Non-pigmented ciliary epithelial cell (primary cell): ENCODE results near the gene CCNYL1.

Source experiments
- DNase-seq: peaks from one replicate; pipeline ENCODE4 v3.0.0-alpha.2; 2010; ENCODE audit warnings: low read depth

CCNYL1 gene

DNA sequence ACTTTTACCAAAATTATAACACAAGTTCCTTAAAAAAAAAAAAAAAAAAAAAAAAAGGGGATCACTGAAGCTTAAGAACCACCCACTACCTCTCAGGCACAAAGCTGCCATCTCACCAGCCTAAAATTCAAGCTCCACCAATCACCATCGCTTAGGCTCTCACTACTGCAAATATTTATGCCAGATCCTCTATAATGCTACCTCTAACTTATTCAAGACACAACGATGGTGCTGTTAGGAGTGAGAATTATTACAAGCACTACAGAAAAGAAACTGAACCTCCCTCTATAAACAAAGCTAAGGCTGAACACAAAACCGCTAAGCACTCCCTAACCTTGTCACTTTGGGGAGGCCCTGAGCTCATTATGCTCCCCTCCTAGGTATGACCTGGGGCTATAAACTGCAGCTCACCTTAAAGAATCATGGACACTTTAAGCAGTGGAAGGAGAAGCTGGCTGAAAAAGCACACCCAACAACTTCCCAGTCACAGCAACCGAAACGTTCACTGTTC is 54.7 kb downstream of the CCNYL1 start:
- no peak for DNase-seq

DNA sequence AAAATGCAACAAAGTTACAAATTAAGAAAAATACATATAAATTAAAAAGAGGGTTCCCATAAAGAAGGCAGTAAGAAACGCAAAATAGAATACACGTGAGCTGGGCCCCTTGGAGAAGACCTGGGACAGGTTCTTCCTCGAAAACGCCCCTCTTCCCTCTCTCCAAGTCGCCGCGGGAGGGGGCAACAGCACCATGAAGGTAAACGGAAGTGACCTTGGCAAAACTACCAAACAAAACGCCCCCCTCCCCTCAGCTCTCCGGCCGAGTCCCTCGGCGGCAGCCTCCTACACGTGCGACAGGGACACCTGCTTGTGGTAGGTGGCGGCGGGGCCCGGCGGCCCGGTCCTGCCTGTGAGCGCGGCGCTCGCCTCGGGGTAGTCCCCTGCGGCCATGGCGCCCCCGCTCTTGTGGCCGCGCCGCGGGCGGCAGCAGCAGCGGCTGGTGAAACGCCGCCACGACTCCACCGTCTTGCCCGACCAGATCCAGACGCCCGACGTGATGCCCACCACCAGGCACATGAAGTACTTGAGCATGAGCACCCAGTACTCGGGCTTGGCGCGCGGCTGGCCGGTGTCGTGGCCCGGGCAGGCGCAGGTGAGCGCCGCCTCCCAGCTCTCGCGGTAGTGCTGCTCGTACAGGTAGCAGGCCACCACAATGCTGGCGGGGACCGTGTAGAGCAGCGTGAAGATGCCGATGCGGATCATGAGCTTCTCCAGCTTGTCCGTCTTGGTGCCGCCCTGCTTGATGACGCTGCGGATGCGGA is 55.4 kb downstream of the CCNYL1 start:
- no peak for DNase-seq

DNA sequence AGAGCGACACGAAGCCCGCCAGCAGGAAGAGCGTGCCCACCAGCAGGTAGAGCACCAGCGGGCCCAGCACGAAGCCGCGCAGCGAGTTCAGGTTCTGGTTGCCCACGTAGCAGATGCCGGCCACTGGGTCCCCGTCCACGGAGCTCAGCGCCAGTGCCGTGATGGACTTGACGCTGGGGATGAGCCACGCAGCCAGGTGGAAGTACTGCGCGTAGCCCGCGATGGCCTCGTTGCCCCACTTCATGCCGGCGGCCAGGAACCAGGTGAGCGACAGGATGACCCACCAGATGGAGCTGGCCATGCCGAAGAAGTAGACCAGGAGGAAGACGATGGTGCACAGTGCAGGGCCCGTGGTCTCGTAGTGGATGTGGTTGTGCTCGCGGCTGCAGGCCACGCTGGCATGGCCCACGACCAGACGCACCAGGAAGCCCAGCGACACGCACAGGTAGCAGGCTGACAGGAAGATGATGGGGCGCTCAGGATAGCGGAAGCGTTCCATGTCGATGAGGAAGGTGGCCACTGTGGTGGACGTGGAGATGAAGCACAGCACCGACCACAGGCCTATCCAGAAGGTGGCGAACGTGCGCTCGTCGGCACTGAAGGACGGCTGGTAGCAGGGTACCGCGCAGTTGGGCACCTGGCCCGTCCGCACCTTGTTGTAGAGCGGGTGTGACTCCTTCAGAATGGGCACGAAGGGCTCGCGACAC is 56.2 kb downstream of the CCNYL1 start:
- DNase-seq: no peak

DNA sequence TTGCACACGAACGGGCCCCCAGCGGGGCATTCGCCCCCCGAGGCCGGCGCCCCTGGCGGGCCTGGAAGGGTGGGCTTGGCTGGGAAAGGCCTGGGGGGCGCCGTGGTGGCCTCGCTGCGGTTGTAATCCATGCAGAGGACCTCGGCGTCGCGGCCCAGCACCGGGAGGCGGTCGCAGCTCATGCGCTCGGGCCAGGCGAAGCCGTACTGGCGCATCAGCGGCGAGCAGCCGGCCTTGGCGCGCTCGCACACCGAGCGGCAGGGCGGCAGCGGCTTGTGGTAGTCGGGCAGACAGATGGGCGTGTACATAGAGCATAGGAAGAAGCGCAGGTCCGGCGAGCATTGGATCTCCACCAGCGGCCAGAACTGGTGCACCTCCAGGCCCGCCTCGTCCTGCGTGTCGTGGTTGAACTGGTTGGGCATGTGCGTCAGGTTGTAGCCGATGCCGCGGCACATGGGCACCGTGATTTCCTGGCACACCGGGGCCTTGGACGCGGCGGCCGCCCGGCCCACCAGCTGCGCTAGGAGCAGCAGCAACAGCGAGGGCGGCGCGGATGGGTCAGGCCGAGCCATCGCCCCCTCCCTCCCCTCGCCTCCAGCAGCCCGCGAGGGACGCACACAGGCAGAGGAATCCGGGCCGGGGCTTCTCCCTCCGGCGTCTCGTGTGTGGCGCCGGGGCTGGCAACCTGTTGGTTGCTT is 56.9 kb downstream of the CCNYL1 start:
- DNase-seq: no peak

DNA sequence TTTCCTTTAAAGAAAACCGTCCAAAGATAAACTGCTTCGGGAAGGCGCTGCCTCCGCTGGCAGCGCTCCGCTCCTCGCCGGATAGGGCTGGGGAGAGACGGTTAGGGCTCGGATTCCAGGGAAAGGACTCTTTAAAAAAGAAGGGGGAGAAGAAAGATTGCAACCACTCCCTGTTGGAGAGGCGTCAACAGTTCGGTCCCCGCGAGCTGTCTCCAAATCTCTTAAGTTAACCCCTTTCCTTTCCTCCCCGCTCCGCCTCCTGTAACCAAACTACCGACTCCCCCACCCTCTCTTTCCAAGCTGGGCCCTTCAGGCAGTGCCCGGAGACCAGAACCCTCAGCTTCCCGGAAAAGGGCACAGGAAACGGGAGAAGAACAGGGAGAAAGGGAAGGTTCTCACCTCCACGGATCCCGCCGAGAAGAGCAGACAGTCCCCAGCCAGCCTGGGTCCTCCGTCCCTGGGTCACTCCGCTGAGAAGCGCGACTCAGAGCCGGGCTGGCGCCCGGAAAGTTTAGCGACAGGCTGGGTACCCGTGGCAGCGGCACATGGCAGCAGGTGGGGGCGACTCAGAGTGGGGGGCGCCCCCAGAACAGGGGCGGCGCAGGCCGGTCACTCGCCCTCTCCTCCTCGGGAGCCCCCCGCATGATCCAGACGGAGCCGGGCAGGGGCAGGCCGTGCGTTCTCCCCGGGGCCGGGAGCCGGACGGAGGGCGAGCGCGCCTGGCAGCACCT is 57.6 kb downstream of the CCNYL1 start:
- DNase-seq: no peak

DNA sequence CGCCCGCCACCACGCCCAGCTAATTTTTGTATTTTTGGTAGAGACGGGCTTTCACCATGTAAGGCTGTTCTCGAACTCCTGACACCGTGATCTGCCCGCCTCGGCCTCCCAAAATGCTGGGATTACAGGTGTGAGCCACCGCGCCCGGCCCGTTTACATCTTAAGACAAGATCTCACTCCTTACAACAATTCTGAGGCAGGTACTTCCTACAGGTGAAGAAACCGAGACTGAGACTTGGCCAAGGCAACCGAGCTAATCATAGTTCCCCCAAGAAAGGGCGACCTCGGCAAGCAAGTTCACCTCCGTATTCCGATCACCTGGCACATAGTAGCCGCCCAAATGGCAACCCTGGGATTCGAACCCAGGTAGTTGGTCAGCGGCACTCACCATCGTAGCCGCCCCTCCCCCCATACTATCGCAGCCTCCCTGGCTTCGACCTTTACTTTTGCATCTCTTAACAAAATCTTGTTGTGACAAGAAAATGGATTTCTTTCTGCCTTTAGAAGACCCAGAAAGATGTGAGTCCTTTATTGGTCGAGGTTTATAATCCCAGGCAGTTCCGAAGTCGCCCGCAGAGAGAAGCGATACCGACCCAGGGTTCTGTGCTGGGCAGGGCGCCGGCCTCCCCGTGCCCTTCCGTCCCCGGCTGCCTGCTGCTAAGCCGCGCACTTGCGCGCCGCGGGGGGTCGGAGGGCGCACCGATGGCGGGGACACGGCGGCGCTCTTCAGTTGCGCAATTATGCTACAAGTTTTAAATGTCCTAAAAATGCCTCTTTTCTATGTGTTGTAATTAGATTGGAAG is 59.4 kb downstream of the CCNYL1 start:
- DNase-seq: no peak

DNA sequence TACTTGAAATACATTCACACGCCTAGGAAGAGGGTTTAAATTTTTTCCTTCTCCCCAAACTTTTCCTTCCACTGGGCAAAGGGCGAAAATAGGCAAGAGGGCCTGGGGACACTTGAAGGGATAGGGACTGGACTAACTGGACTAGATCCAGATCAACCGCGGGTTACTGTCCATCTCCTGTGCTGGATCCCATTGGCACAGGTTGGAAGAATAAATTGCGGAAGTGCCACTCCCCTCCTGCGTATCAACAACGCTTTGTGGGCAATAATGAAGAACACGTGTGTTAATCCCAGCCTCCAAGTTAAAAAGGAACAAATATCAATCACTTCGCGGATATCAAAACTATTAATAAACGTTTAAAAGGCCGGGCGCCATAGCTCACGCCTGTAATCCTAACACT is 60.0 kb downstream of the CCNYL1 start:
- DNase-seq: no peak

DNA sequence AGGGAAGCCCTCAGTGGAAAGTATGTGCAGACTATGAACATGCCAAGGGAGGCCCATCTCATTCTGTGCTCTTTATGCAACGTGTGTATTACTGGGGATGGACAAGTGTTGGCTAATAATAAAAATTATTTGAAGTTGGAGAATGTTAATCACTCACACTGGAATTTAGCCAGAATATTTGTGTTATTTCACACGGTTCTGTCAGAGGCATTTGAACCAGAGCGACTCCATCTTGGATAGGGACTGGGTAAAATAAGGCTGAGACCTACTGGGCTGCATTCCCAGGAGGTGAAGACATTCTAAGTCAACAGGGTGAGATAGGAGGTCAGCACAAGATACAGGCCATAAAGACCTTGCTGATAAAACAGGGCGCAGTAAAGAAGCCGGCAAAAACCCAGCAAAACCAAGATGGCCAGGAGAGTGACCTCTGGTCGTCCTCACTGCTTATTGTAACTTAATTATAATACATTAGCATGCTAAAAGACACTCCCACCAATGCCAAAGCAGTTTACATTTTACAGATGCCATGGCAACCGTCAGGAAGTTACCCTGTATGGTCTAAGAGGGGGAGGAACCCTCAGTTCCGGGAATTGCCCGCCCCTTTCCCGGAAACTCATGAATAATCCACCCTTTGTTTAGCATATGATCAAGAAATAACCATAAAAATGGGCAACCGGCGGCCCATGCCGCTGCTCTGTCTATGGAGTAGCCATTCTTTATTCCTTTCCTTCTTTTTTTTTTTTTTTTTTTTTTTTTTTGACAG is 60.8 kb downstream of the CCNYL1 start:
- DNase-seq: no peak

DNA sequence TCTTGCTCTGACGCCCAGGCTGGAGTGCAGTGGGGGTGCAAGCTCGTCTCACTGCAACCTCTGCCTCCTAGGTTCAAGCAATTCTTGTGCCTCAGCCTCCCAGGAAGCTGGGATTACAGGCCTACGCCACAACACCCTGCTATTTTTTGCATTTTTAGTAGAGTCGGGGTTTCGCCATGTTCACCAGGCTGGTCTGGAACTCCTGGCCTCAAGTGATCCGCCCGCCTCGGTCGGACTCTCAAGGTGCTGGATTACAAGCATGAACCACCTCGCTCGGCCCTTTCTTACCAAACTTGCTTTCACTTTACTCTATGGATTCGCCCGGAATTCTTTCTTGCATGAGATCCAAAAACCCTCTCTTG is 61.4 kb downstream of the CCNYL1 start:
- no peak for DNase-seq

DNA sequence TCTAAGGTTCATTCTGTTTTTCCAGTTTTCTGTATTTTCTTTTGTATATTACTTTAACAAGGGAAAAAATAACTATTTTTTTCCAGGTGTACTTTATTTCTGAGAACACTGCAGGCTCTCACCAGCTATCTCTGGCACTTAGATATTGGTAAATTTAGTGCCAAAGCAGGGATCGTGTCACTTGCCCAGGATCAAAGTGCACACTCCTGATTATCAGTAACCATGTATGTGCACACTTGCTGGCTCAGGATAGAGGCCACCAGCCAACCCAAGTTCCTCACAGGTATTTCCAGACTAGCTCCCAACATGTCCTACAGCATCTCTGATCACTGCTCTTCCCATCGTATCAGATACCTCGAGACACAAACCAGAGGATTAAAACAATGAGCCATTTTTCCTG is 64.0 kb downstream of the CCNYL1 start:
- DNase-seq: no peak

DNA sequence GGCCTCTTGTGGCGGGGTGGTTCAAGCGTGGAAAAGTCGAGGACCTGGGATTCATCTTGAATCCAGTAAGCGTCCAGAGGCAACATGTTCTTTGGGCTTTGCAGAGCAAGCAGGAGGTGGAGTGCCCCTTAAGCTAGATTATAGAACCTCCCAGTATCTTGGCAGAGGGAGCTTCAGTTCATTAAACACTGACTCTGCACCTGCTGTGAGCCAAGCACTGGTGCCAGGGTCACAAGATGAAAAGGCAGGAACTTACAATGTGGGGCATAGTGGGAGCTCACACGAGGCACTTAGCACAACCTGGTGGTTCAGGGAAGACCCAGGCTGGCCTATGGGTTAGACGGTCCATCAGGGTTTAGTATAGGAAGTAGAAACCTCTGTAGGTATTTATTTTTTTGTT is 65.7 kb downstream of the CCNYL1 start:
- no peak for DNase-seq

DNA sequence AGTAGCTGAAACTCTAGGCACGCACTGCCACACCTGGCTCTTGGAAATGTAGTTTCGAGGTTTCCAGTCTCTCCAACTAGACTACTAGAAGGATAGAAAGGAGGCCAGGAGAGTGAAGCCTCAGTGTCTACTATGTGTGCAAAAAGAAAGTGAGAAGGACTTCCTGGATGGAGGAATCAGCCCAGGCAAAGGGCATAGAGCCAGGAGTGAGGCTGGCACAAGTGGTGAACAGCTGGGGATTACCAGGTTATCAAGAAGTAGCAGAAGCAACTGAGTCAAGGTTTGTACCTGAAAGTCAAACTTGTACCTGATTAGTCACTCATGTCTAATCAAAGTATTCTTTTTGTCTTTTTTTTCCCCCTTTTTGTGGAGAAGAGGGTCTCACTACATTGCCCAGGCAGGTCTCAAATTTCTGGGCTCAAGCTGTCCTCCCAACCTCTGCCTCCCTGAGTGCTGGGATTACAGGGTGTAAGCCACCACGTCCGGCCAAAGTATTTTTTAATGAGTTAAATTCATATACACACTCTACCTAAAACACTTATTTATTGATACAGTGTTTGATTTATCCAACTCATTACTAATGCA is 67.0 kb downstream of the CCNYL1 start:
- DNase-seq: no peak

DNA sequence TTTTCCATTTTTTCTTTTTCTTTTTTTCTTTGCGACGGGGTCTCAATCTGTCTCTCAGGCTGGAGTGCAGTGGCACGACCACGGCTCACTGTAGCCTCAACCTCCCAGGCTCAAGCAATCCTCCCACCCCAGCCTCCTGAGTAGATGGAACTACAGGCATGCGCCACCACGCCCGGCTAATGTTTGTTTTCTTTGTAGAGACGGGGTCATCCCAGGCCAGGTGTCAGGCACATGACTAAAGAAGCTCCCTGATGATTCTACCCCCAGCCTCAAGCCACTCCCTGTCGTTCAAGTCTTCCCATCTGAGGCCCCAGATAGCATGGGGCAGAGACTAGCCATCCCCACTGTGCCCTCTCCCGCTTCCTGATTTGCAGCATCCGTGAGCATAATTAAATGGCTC is 68.1 kb downstream of the CCNYL1 start:
- no peak for DNase-seq

DNA sequence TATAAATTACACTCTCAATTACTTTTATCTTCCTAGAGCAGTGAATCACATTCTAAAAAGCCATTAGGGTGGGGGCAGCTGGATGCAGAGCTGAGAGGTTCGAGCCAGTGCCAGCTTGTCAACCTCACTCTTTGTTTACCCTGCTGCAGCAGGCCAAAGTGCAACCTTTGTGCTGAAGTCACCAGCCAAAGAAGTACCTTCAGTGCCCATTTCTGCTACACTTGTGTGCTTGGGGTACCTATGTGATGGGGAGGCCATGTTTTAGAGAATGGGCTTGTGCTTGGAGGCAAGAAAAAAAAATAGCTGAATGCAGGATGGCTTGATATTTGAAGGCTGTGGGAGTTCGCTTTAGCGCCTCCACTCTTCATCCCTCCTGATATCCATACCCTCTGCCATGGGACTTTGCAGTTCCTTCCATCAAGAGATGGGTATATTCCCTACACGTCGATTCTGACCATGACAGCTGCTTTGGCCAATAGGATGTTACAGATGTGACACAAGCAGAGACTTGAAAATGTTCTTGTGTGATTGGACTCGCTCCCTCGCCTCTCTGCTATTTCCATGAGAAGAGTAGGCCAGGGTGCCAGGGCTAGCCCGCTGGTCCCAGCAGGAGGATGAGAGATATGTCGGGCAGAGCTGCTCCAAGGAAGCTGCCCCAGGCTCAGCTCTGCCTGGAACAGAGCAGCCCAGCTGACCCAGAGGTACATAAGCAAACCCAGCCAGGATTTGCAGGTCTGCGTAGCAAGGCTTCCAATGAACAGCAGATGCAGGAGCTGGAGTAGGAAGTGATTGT is 71.0 kb downstream of the CCNYL1 start:
- no peak for DNase-seq

DNA sequence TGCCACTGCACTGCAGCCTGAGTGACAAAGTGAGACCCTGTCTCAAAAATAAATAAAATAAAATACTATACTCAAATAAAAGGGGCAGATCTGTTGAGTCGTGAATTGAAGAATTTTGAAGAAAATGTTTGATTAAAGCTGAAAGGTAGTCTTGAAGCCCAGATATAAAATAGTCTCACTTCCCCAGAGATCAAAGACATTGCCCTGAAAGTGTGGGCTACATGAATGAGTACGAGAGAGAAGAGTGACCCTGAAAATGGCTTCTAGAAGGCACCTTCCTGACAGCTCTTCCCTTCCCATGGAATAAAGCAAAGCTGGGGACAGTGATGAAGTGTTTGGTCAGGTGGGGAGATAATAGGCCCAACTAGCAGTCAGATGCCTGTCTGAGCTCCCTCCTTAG is 72.1 kb downstream of the CCNYL1 start:
- DNase-seq: no peak

DNA sequence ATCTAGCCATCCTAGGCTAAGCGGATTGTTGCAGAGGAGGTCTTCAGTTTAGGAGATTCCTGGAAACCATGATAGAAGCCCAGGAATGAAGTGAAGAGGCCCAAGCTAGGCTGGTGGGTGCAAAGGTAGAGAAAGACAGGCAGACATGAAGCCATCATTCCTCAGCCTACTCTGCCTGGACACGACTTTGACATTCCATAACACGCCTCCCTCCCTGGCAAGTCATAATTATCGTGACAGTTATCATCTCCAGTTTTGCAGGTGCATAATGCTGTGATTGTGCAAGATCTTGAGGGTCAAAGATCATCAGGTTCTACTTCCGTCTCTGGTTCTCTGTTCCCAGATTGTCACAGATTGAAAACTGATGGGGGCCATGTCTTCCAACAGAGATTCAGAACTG is 73.5 kb downstream of the CCNYL1 start:
- no peak for DNase-seq

DNA sequence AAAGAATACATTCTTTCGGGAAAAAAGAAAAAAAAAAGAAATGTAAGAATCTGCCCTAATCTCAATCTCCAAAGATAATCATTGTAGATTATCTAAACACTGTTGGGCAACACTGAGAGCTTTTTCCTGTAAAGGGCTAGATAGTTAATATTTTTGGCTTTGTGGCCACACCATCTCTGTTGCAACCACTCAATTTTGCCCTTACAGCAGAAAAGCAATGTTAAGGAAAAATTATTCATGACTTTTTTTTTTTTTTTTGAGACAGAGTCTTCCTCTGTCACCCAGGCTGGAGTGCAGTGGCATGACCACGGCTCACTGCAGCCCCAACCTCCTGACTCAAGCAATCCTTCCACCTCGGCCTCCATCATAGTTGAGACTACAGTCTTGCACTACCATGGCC is 75.6 kb downstream of the CCNYL1 start:
- no peak for DNase-seq

DNA sequence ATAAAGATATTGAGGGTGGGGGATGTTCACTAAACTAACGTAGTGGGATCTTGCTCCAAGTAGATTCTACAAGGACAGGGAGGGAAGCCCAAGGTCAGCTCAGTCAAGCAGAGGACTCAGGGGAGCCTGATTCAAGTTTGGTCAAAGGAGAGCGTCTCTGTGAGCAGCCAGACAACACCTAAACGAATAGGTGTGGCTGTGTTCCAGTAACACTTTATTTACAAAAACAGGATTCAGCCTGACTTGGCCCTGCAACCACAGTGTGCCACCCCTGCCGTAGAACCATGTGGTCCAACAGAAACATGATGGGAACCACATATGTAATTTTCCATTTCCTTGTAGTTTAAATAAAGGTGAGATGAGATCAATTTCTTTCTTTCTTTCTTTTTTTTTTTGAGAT is 76.4 kb downstream of the CCNYL1 start:
- no peak for DNase-seq

DNA sequence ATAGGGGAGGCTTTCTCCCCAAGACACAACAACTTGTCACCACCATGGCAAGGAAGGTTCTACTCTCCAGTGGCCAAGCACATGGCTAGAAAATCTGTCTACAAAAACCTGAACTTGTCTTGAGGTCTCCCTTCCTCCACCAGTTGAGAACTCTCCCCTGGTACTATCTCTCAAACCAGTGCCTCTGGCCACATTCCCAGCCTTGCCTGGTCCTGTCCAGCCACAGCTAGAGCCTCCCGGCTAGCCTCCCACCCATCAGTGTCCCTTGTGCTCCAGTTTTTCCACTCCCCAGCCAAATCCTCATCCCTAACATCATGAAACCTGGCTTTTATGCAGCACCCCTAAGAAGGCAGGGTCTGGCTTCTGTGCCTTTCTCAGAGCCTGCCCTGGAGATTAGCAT is 79.5 kb downstream of the CCNYL1 start:
- no peak for DNase-seq
